AG10803 (cell line): ENCODE data around the gene CDK5RAP2.
A peak's percentile ranks its signal among the peaks of the same experiment; 100 is the strongest.
"Not testable (repeated sequence)": the region's sequence is repeated elsewhere in the genome, so short reads cannot be mapped to it uniquely, and the experiment has no call there.

Source experiments
- DNase-seq: peaks from one replicate; pipeline ENCODE4 v3.0.0; 2010; ENCODE audit warnings: low read depth
- H3K4me3 ChIP-seq: 2 replicates; pipeline ENCODE4 v1.5.1; 2011; ENCODE audit warnings: mild to moderate bottlenecking, low read length, control low read depth
- TF ChIP-seq, protein P1 (sequence below): conservative IDR thresholded peaks from 2 replicates; pipeline ENCODE4 v1.5.1; 2011; ENCODE audit warnings: mild to moderate bottlenecking, low read length, control low read depth, inconsistent platforms

The CDK5RAP2 gene

DNA sequence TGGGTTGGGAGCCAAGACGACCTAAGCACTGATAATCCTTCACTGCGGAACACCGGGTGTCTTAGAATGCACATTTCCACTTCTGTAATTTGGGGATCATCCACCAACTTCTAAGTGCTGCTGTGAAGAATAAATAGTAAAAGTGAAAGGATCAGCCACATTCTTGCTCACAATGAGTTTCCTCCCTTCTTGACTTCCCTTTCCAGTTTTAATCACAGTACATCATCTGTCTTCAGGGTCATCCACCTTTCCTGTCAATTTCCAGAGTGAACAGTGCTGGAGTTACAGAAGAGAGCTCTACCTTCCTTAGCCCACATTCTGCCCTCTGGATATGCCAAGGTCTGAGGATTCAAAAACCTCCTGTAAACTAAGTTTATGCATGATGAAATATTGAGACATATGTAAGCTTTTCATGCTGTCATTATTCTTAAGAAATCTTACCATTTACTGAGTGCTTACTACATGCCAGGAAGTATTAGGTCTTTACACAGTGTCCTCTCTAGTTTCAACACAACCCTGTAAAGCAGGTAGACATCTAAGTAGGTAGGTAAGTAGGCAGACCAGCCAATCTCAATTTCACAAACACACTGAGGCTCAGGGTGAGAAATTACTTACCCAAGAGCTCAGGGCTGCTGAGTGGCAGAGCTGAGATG lies 105.2 kb downstream of the CDK5RAP2 start:
- H3K4me3 ChIP-seq: peak overlapping the region; percentile 42
- DNase-seq: peak; percentile 84
- TF ChIP-seq, protein P1, sequence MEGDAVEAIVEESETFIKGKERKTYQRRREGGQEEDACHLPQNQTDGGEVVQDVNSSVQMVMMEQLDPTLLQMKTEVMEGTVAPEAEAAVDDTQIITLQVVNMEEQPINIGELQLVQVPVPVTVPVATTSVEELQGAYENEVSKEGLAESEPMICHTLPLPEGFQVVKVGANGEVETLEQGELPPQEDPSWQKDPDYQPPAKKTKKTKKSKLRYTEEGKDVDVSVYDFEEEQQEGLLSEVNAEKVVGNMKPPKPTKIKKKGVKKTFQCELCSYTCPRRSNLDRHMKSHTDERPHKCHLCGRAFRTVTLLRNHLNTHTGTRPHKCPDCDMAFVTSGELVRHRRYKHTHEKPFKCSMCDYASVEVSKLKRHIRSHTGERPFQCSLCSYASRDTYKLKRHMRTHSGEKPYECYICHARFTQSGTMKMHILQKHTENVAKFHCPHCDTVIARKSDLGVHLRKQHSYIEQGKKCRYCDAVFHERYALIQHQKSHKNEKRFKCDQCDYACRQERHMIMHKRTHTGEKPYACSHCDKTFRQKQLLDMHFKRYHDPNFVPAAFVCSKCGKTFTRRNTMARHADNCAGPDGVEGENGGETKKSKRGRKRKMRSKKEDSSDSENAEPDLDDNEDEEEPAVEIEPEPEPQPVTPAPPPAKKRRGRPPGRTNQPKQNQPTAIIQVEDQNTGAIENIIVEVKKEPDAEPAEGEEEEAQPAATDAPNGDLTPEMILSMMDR: no peak

DNA sequence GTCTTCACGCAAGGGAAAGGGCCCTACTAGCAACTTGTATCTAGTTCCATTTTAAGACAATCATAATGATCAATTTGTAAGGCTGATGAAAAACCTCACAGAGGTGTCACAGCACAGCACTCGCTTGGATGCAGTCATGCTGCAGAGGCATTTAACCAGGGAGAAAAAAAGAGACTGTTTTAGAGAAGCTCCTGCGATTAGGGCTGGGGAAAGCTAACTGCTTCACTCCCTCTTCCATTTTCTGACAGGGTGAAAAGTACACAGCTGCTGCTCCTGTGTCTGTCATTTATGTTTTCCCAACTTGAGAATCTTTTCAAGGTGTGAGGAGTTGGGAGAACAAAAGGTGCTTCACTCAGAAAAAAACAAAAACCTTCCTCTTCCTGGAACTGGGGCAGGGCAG lies 106.4 kb downstream of the CDK5RAP2 start:
- DNase-seq: no peak
- TF ChIP-seq, protein P1: no peak

DNA sequence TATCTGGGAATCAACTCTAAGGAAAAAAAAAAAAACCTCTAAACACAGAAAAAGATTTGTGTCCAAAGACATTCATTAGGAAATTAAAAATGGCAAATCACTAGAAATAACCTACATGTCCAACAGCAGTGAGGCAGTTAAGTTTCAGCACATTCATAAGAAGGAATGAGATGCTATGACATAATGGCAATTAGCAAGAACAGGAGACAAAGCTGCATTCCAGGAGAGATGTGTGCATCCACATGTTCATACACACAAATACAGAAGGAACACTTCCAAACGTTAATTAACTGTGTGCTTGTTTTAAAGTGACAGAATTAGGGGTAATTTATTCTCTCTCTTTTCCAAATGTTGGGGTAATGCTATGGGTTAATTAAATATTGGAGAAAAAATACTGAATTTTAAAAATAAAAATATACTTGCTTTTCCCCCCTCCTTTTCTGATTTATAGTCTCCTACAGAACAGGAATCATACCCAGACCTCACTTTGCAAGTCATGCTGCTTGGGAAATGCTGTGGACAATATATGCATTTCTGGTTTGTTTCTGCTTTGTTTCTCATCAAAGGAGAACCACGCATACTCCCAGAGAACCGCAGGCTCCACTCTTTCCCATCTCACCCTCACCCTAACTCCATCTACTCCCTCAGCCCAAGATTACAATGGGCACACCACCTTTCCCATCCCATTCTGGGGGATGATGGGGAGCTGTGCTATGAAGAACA lies 114.1 kb downstream of the CDK5RAP2 start:
- TF ChIP-seq, protein P1: no peak
- DNase-seq: peak; percentile 43

More for the DNA sequence above, 106.4 kb downstream of the CDK5RAP2 start:
- H3K4me3 ChIP-seq: no peak overlapping the region

DNA sequence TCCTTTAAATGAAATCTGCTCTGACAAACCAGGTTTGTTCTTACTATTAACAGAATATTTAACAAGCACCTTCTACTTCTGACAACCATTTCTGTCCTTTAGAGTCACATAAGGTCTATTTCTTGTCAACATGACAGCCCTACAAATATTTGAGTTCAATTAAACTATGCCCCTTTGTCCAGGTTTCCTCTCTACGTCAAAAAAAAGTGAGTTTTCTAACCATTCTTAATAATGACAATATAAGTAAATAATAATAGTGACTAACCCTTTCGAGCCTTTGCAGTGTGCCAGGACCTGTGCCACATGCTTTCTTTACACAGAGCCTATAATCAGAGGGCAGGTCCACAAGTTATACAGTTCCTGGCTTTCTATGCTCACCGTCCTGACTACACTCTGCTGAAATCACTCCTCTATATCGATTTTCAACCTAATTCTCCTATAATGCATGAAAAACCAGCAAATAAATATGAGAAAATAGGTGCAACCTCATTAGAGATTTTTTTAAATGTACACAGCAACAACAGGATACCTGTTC lies 115.0 kb downstream of the CDK5RAP2 start:
- TF ChIP-seq, protein P1: no peak
- no peak for DNase-seq
- H3K4me3 ChIP-seq: no peak overlapping the region

More for the DNA sequence above, 114.1 kb downstream of the CDK5RAP2 start:
- H3K4me3 ChIP-seq: no peak overlapping the region

DNA sequence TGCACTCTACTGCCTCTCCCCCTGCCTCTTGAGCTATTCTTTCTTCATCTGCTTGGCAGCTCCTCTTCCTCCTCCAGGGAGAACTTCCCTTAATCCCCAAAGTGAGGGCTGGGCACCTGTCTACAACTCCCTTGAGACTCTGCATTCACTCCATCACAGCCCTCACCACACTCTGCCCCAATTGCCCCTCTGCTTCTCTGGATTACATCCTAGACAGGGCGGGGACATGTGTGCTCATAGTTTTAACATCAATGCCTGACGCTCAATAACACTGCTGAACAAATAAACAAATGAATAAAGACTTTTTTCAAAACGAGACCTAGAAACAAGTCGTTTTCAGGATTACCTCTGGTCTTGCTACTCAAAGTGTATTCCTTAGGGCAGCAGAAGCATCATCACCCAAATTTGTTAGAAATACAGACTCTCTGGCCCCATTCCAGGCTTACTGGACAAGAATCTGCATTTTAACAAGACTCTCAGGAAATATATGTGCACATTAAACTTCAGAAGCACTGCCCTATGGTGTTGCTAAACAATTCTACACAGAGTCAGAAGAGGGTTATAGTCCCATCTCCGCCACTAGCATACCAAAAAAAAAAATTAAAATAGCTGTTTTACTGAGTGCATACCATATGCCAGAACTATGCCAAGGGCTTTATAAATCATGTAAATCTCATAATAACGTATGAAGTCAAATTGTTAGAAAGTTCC lies 115.6 kb downstream of the CDK5RAP2 start:
- TF ChIP-seq, protein P1: no peak
- no peak overlapping the region for H3K4me3 ChIP-seq
- DNase-seq: no peak

DNA sequence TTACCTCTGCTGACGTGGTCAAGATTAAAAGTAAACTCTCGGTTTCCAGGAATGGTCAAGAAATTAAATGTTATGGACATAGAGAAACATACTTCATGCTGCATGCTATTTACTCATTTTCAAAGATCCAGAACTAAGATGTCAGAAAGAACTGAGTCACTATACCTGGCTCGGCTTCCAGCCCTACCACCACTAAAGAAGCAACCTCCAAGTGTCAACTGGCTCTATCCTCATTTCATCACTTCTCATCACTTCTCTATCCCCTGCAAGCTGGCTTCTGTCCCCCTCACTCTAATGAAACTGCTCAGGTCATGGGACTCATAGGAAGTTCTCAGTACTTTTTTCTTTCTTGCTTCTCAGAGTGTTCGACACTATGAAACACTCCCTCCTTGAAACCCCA lies 116.2 kb downstream of the CDK5RAP2 start:
- no peak overlapping the region for H3K4me3 ChIP-seq
- TF ChIP-seq, protein P1: no peak
- no peak for DNase-seq

DNA sequence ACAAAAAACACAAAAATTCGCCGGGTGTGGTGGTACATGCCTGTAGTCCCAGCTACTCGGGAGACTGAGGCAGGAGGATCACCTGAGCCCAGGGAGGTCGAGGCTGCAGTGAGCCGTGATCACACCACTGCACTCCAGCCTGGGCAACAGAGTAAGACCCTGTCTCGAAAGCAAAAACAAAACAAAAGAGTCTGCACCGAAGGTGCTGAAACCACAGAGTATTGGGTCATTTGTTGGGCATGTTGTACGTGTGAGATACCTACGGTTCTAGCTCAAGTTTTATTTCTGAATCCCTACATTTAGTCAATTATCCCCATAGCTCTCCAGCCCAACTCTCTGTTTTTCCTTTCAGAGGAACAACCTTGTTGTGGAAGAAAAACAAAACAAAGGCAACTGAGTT lies 118.3 kb downstream of the CDK5RAP2 start:
- DNase-seq, H3K4me3 ChIP-seq: not testable (repeated sequence)
